Measurements from ENCODE around the gene MS4A12. TPM values are rescaled to one million over a fixed set of nuclear protein-coding genes. Genes with fewer than 3 reads are reported as not detected.

Gene MS4A12
- polyA plus RNA-seq, 1 donor (not counting 4 experiments of a cell fraction or from before 2014, with no cell fraction given): not detected

DNA sequence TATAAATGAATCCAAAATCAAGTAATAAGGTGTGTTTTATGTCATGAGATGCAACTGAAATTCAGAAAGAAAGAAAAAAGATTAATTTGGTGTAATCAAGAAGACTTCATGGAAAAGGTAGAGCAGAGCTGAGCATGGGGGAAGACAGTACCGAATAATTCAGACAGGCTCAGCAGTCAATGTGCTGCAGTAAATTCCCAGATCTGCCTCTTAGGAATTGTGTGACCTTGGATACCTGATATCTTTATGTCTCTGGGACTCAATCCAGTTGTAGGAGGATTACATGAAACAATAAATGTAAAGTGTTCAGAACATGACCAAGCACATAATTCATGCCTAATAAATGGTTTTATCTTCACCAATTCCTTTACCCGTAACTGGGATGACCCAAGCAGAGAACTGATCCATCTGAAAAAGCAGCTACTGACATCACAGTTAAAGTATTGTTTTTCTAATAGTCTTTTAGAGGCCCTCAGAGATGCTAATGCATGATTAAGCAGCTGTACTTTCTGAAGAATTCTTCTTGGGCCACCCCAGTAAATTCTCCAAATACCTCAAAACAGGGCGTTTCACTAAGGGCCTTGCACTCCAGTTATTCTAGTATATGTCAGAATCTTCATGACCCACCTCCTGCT lies 7.8 kb downstream of the MS4A12 start:
- Histone ChIP-seq H4K20me1 (ENCODE audit: control insufficient read depth, extremely low read depth, insufficient read depth, low read length) (no peaks in the 10 kb centered on the region), H3K27me3 (ENCODE audit: control insufficient read depth, extremely low read depth, insufficient read depth, low read length) (no peaks in the 10 kb centered on the region), H3K4me2 (ENCODE audit: control insufficient read depth, extremely low read depth, insufficient read depth, low read depth, low read length) (no peak overlapping the region), H3K79me2 (ENCODE audit: control insufficient read depth, insufficient read depth, low read length) (no peaks in the 10 kb centered on the region), H3K27ac (ENCODE audit: control insufficient read depth, insufficient read depth, low read length) (no peak overlapping the region), H3K9me1 (ENCODE audit: control insufficient read depth, extremely low read depth, insufficient read depth, low read length) (no peaks in the 10 kb centered on the region), H2AFZ (ENCODE audit: control insufficient read depth, low read length) (no peak overlapping the region), H3K36me3 (ENCODE audit: control insufficient read depth in 2 of 2, extremely low read depth in 1 of 2, insufficient read depth in 2 of 2, low read length in 2 of 2) (no peaks in the 10 kb centered on the region), H3K4me1 (ENCODE audit: control insufficient read depth, extremely low read depth, insufficient read depth, low read length) (no peaks in the 10 kb centered on the region), H3K4me3 (ENCODE audit: control insufficient read depth in 2 of 3, extremely low read depth in 1 of 3, insufficient read depth in 2 of 3, low read depth in 1 of 3, low read length in 3 of 3) (no peak overlapping the region), H3K9ac (ENCODE audit: control insufficient read depth, extremely low read depth, insufficient read depth, low read length) (no peak overlapping the region), H3K9me3 (ENCODE audit: control insufficient read depth, low read depth, low read length) (no peaks in the 10 kb centered on the region)
- no peak for DNase-seq (ENCODE audit: low read depth, low spot score)
- dilution Hi-C loops (cut with MboI; ENCODE audit: extremely low pct_ligation_motif_present, low sequenced_read_pairs): no loop called here
- TF ChIP-seq EZH2 (IDR thresholded peaks at IDR 0.05; ENCODE audit: low read length): no peak
- TF ChIP-seq, protein P1, sequence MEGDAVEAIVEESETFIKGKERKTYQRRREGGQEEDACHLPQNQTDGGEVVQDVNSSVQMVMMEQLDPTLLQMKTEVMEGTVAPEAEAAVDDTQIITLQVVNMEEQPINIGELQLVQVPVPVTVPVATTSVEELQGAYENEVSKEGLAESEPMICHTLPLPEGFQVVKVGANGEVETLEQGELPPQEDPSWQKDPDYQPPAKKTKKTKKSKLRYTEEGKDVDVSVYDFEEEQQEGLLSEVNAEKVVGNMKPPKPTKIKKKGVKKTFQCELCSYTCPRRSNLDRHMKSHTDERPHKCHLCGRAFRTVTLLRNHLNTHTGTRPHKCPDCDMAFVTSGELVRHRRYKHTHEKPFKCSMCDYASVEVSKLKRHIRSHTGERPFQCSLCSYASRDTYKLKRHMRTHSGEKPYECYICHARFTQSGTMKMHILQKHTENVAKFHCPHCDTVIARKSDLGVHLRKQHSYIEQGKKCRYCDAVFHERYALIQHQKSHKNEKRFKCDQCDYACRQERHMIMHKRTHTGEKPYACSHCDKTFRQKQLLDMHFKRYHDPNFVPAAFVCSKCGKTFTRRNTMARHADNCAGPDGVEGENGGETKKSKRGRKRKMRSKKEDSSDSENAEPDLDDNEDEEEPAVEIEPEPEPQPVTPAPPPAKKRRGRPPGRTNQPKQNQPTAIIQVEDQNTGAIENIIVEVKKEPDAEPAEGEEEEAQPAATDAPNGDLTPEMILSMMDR (optimal IDR thresholded peaks at IDR 0.05 in 1 of 3, IDR thresholded peaks at IDR 0.05 in 1 of 3, conservative IDR thresholded peaks at IDR 0.05 in 1 of 3; ENCODE audit: extremely low read depth in 1 of 3, insufficient read depth in 2 of 3, low read length in 3 of 3): no peak
- FAIRE-seq: no peak

DNA sequence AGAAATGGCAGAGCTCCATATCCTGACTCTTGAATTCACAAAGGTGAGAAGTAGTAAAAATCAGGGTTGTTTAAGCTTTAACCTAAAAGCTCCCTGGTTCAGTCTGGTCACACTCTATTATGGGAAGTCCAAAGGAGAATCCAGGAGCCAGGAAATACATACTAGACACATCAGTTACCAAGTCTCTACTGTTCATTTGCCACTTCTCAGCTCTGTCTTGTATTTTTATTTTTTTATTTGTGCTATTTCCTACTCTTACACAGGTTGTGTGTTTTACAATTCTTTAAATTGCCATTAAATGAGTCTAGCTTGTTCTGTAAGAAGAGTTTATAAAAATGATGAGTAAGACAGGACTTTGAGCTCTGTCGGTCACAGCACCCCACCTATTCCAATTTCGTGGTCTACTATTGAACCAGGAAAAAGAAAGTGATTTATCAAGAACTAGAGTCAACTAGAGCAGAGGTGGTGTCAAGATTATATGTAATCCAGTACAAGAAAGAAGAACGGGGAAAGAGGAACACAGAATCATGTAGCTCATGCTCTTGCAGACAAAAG lies 9.7 kb downstream of the MS4A12 start:
- FAIRE-seq: no peak
- TF ChIP-seq EZH2 (IDR thresholded peaks at IDR 0.05; ENCODE audit: low read length): no peak
- TF ChIP-seq, protein P1 (optimal IDR thresholded peaks at IDR 0.05 in 1 of 3, IDR thresholded peaks at IDR 0.05 in 1 of 3, conservative IDR thresholded peaks at IDR 0.05 in 1 of 3; ENCODE audit: extremely low read depth in 1 of 3, insufficient read depth in 2 of 3, low read length in 3 of 3): no peak
- dilution Hi-C loops (cut with MboI; ENCODE audit: extremely low pct_ligation_motif_present, low sequenced_read_pairs): no loop called here

More for the DNA sequence above, 9.7 kb downstream of the MS4A12 start:
- DNase-seq (ENCODE audit: low read depth, low spot score): no peak
- Histone ChIP-seq H3K4me1 (ENCODE audit: control insufficient read depth, extremely low read depth, insufficient read depth, low read length) (no peaks in the 10 kb centered on the region), H3K27me3 (ENCODE audit: control insufficient read depth, extremely low read depth, insufficient read depth, low read length) (no peaks in the 10 kb centered on the region), H3K9me1 (ENCODE audit: control insufficient read depth, extremely low read depth, insufficient read depth, low read length) (no peaks in the 10 kb centered on the region), H4K20me1 (ENCODE audit: control insufficient read depth, extremely low read depth, insufficient read depth, low read length) (no peaks in the 10 kb centered on the region), H3K36me3 (ENCODE audit: control insufficient read depth in 2 of 2, extremely low read depth in 1 of 2, insufficient read depth in 2 of 2, low read length in 2 of 2) (no peaks in the 10 kb centered on the region), H3K4me3 (ENCODE audit: control insufficient read depth in 2 of 3, extremely low read depth in 1 of 3, insufficient read depth in 2 of 3, low read depth in 1 of 3, low read length in 3 of 3) (no peak overlapping the region), H3K4me2 (ENCODE audit: control insufficient read depth, extremely low read depth, insufficient read depth, low read depth, low read length) (no peak overlapping the region), H3K9ac (ENCODE audit: control insufficient read depth, extremely low read depth, insufficient read depth, low read length) (no peak overlapping the region), H3K9me3 (ENCODE audit: control insufficient read depth, low read depth, low read length) (no peaks in the 10 kb centered on the region), H2AFZ (ENCODE audit: control insufficient read depth, low read length) (no peak overlapping the region), H3K27ac (ENCODE audit: control insufficient read depth, insufficient read depth, low read length) (no peak overlapping the region), H3K79me2 (ENCODE audit: control insufficient read depth, insufficient read depth, low read length) (no peaks in the 10 kb centered on the region)

All from keratinocyte (primary cell).